H9 (cell line): Measurements from ENCODE around the gene FAF1. TPM values are rescaled to one million over a fixed set of nuclear protein-coding genes. Genes with fewer than 3 reads are reported as not detected.

Experiments
- DNase-seq: peaks from one replicate; pipeline ENCODE4 v3.0.0-alpha.2; 2017
- H2AFZ ChIP-seq: one replicate; pipeline ENCODE4 v1.6.1; 2013; ENCODE audit warnings: mild to moderate bottlenecking, low read length, control low read depth, moderate library complexity
- H2AK5ac ChIP-seq: 2 replicates; pipeline ENCODE4 v1.6.1; 2013; ENCODE audit warnings: low read length, control low read depth, mixed read lengths; ENCODE audit not compliant: insufficient read length
- H2BK120ac ChIP-seq: one replicate; pipeline ENCODE4 v1.6.1; 2013; ENCODE audit warnings: low read depth, mild to moderate bottlenecking, low read length, control low read depth, inconsistent platforms; ENCODE audit not compliant: poor library complexity, severe bottlenecking
- H2BK12ac ChIP-seq: 2 replicates; pipeline ENCODE4 v1.6.1; 2013; ENCODE audit warnings: low read length, control low read depth, mixed read lengths, low read depth; ENCODE audit not compliant: insufficient read length
- H2BK15ac ChIP-seq: 2 replicates; pipeline ENCODE4 v1.6.1; 2013; ENCODE audit warnings: low read depth, low read length, control low read depth
- H2BK20ac ChIP-seq: one replicate; pipeline ENCODE4 v1.6.1; 2013; ENCODE audit warnings: low read depth, mild to moderate bottlenecking, low read length, control low read depth, inconsistent platforms; ENCODE audit not compliant: poor library complexity, severe bottlenecking
- H2BK5ac ChIP-seq: 2 replicates; pipeline ENCODE4 v1.6.1; 2013; ENCODE audit warnings: low read length, control low read depth, mixed read lengths; ENCODE audit not compliant: insufficient read length
- H3K14ac ChIP-seq: 2 replicates; pipeline ENCODE4 v1.6.1; 2013; ENCODE audit warnings: low read length, control low read depth; ENCODE audit not compliant: insufficient read depth
- H3K18ac ChIP-seq: 2 replicates; pipeline ENCODE4 v1.6.1; 2013; ENCODE audit warnings: low read depth, mild to moderate bottlenecking, mixed read lengths, low read length, control low read depth; ENCODE audit not compliant: insufficient read length
- H3K23ac ChIP-seq: 2 replicates; pipeline ENCODE4 v1.6.1; 2013; ENCODE audit warnings: low read length, control low read depth, mixed read lengths, low read depth; ENCODE audit not compliant: insufficient read length
- H3K23me2 ChIP-seq: 2 replicates; pipeline ENCODE4 v1.6.1; 2013; ENCODE audit warnings: low read depth, mild to moderate bottlenecking, mixed read lengths, low read length, control low read depth; ENCODE audit not compliant: insufficient read length, poor library complexity, severe bottlenecking
- H3K27ac ChIP-seq: 2 replicates; pipeline ENCODE4 v1.5.1; 2013; ENCODE audit warnings: low read length, control low read depth, mixed read lengths, low read depth; ENCODE audit not compliant: insufficient read length
- H3K27me3 ChIP-seq: 2 replicates; pipeline ENCODE4 v1.6.1; 2013; ENCODE audit warnings: low read length, control low read depth, inconsistent platforms; ENCODE audit not compliant: insufficient read depth
- H3K4ac ChIP-seq: 2 replicates; pipeline ENCODE4 v1.6.1; 2013; ENCODE audit warnings: low read depth, mild to moderate bottlenecking, control low read depth, inconsistent platforms, low read length, moderate library complexity
- H3K4me1 ChIP-seq: 2 replicates; pipeline ENCODE4 v1.6.1; 2013; ENCODE audit warnings: low read length, control low read depth, inconsistent platforms; ENCODE audit not compliant: insufficient read depth
- H3K4me2 ChIP-seq: 2 replicates; pipeline ENCODE4 v1.6.1; 2013; ENCODE audit warnings: low read length, control low read depth, mixed read lengths; ENCODE audit not compliant: insufficient read length, insufficient read depth
- H3K56ac ChIP-seq: 2 replicates; pipeline ENCODE4 v1.6.1; 2013; ENCODE audit warnings: low read depth, mild to moderate bottlenecking, mixed read lengths, low read length, control low read depth; ENCODE audit not compliant: insufficient read length
- H3K79me1 ChIP-seq: 2 replicates; pipeline ENCODE4 v1.6.1; 2013; ENCODE audit warnings: low read depth, mild to moderate bottlenecking, moderate library complexity, low read length, control low read depth, inconsistent platforms; ENCODE audit not compliant: insufficient read depth, poor library complexity, severe bottlenecking
- H3K79me2 ChIP-seq: 2 replicates; pipeline ENCODE4 v1.6.1; 2013; ENCODE audit warnings: low read length, control low read depth, inconsistent platforms; ENCODE audit not compliant: insufficient read depth
- H3K9ac ChIP-seq: 2 replicates; pipeline ENCODE4 v1.6.1; 2013; ENCODE audit warnings: low read length, control low read depth, mixed read lengths; ENCODE audit not compliant: insufficient read length; ENCODE audit errors: extremely low read depth
- H3K9me3 ChIP-seq: one replicate; pipeline ENCODE4 v1.6.1; 2013; ENCODE audit warnings: low read depth, low read length, inconsistent platforms; ENCODE audit not compliant: control insufficient read depth
- H3T11ph ChIP-seq: one replicate; pipeline ENCODE4 v1.6.1; 2013; ENCODE audit warnings: mild to moderate bottlenecking, low read length, control low read depth, inconsistent platforms
- H4K20me1 ChIP-seq: one replicate; pipeline ENCODE4 v1.6.1; 2013; ENCODE audit not compliant: control insufficient read depth, insufficient read length, insufficient read depth
- H4K5ac ChIP-seq: 2 replicates; pipeline ENCODE4 v1.6.1; 2013; ENCODE audit warnings: low read depth, mild to moderate bottlenecking, mixed read lengths, low read length, control low read depth; ENCODE audit not compliant: insufficient read length
- H4K8ac ChIP-seq: replicated peaks from 2 replicates; pipeline ENCODE4 v1.6.1; 2013; ENCODE audit warnings: low read length, control low read depth, mixed read lengths, low read depth; ENCODE audit not compliant: insufficient read length
- H4K91ac ChIP-seq: 2 replicates; pipeline ENCODE4 v1.6.1; 2013; ENCODE audit warnings: low read depth, mild to moderate bottlenecking, moderate library complexity, mixed read lengths, low read length, control low read depth; ENCODE audit not compliant: insufficient read length
- H3K27ac Mint-ChIP-seq, 3 experiments: 2 replicates in 2 of 3; 3 replicates in 1 of 3; pipeline ENCODE4 v1.8.0; 2020 to 2021; ENCODE audit warnings: mixed read lengths in 3 of 3, mild to moderate bottlenecking in 1 of 3, moderate library complexity in 1 of 3
- H3K27me3 Mint-ChIP-seq: 2 replicates; pipeline ENCODE4 v1.8.0; 2021; ENCODE audit warnings: low read depth, mild to moderate bottlenecking, moderate library complexity, mixed read lengths
- H3K36me3 Mint-ChIP-seq, 3 experiments: 2 replicates in 2 of 3; 3 replicates in 1 of 3; pipeline ENCODE4 v1.8.0; 2020 to 2021; ENCODE audit warnings: low read depth in 3 of 3, mixed read lengths in 3 of 3; ENCODE audit not compliant: insufficient read depth in 1 of 3
- H3K4me1 Mint-ChIP-seq, 2 experiments: 2 replicates each; pipeline ENCODE4 v1.8.0; 2020; ENCODE audit warnings: mixed read lengths in 2 of 2
- H3K4me3 Mint-ChIP-seq, 2 experiments: 2 replicates in 1 of 2; 3 replicates in 1 of 2; pipeline ENCODE4 v1.8.0; 2020 to 2021; ENCODE audit warnings: mild to moderate bottlenecking in 2 of 2, mixed read lengths in 2 of 2, moderate library complexity in 1 of 2
- H3K9me3 Mint-ChIP-seq, 2 experiments: 2 replicates in 1 of 2; 3 replicates in 1 of 2; pipeline ENCODE4 v1.8.0; 2020; ENCODE audit warnings: mild to moderate bottlenecking in 2 of 2, mixed read lengths in 2 of 2, moderate library complexity in 1 of 2
- CTCF ChIP-seq: fragments of 200-600 bp; sonication (generic); conservative IDR thresholded peaks from 3 replicates; pipeline ENCODE4 v1.8.0; 2021; ENCODE audit warnings: antibody characterized with exemption, mild to moderate bottlenecking
- WGBS: extraction: QIAGEN DNeasy Blood & Tissue Kit; methylation state at CpG from one replicate; pipeline ENCODE4 v1.1.7; 2013; ENCODE audit warnings: missing lambda C conversion rate, low lambda C conversion rate, mixed read lengths; ENCODE audit not compliant: insufficient read length; ENCODE audit errors: extremely low coverage; 5-methylcytosine and 5-hydroxymethylcytosine counted together
- total RNA-seq: library from RNA; stranded (reverse); gene quantifications from 2 replicates; pipeline ENCODE4 v1.2.1, GENCODE V29; 2021

FAF1 gene
- total RNA-seq, 1 experiment from 2014 or later = 60.8 TPM

GRCh38 chr1:50487725-50488124 is 472.3 kb downstream of the FAF1 start:
- no peak overlapping the region for H3K4me2 ChIP-seq
- H2BK5ac ChIP-seq = no peak overlapping the region
- H4K91ac ChIP-seq = no peak overlapping the region
- no peak overlapping the region for H2BK15ac ChIP-seq
- no peak overlapping the region for H3K23ac ChIP-seq
- H2BK120ac ChIP-seq = no peak overlapping the region
- H4K20me1 ChIP-seq = no peaks in the 10 kb centered on the region
- Mint-ChIP-seq H3K27me3 (no peaks in the 10 kb centered on the region), H3K27ac (no peak overlapping the region), H3K36me3 (peaks cover 0 to 5% (median 0%) of the 10 kb centered on the region in 3 experiments; a peak in 3 of 7 replicates), H3K4me1 (no peaks in the 10 kb centered on the region), H3K4me3 (no peak overlapping the region), H3K9me3 (no peaks in the 10 kb centered on the region)
- DNase-seq = no peak
- no peak overlapping the region for H2AK5ac ChIP-seq
- no peak overlapping the region for H2BK12ac ChIP-seq
- H4K5ac ChIP-seq = no peak overlapping the region
- no peaks in the 10 kb centered on the region for H3K23me2 ChIP-seq
- H2AFZ ChIP-seq = no peak overlapping the region
- no peaks in the 10 kb centered on the region for H3K79me1 ChIP-seq
- no peak for TF ChIP-seq CTCF
- no peak overlapping the region for H3K9ac ChIP-seq
- WGBS = no CpG with 5 or more reads among the region's 1 CpG
- H3K27me3 ChIP-seq = no peaks in the 10 kb centered on the region; the same call in 1 of the 2 replicates
- no peak overlapping the region for H3T11ph ChIP-seq
- H3K18ac ChIP-seq = no peak overlapping the region
- no peak overlapping the region for H3K14ac ChIP-seq
- H2BK20ac ChIP-seq = no peak overlapping the region
- H3K79me2 ChIP-seq = no peaks in the 10 kb centered on the region
- no peak overlapping the region for H3K27ac ChIP-seq
- no peak overlapping the region for H4K8ac ChIP-seq
- no peak overlapping the region for H3K56ac ChIP-seq
- no peaks in the 10 kb centered on the region for H3K9me3 ChIP-seq
- H3K4me1 ChIP-seq = no peaks in the 10 kb centered on the region
- H3K4ac ChIP-seq = no peak overlapping the region
